OCI-LY7 (cell line): Measurements from ENCODE around the gene CADM2. TPM values are rescaled to one million over a fixed set of nuclear protein-coding genes. Genes with fewer than 3 reads are reported as not detected.

Experiments used
- BruUV-seq: library from RNA; stranded (reverse); fragments of 400-500 nt; replicated peaks from 2 replicates; lab custom pipeline; 2021; lab: Mats Ljungman, UMichigan
- CTCF ChIA-PET: fragments of 300-600 bp; sonication (Branson Sonifier 250); formaldehyde crosslinking; loops from one replicate; lab custom pipeline; 2022; ENCODE audit warnings: antibody characterized with exemption; ENCODE audit not compliant: unreplicated experiment; lab: Charles Lee
- POLR2A ChIA-PET: fragments of 300-600 bp; sonication (Branson Sonifier 250); formaldehyde crosslinking; loops from one replicate; lab custom pipeline; 2022; ENCODE audit warnings: antibody characterized with exemption; lab: Charles Lee
- DNase-seq: peaks from one replicate; pipeline ENCODE4 v3.0.0-alpha.2; 2015; ENCODE audit warnings: low spot score
- H2AFZ ChIP-seq: fragments of 200-600 bp; sonication (generic), shearing (Covaris generic); 2 replicates; pipeline ENCODE4 v1.6.1; 2014; ENCODE audit warnings: mild to moderate bottlenecking, antibody characterized with exemption, low read length, moderate library complexity
- H3K27ac ChIP-seq: fragments of 200-600 bp; sonication (generic); 2 replicates; pipeline ENCODE4 v1.5.1; 2014; ENCODE audit warnings: mixed run types, low read depth, mild to moderate bottlenecking, moderate library complexity, low read length, inconsistent platforms; ENCODE audit not compliant: poor library complexity, severe bottlenecking
- H3K36me3 ChIP-seq: fragments of 200-600 bp; sonication (generic); 2 replicates; pipeline ENCODE4 v1.6.1; 2014; ENCODE audit warnings: mild to moderate bottlenecking, antibody characterized with exemption, low read length, moderate library complexity, mixed read lengths; ENCODE audit not compliant: insufficient read depth
- H3K4me1 ChIP-seq: fragments of 200-600 bp; sonication (generic); 2 replicates; pipeline ENCODE4 v1.5.1; 2014; ENCODE audit warnings: mild to moderate bottlenecking, low read length; ENCODE audit not compliant: insufficient read depth, poor library complexity, severe bottlenecking
- H3K4me2 ChIP-seq: fragments of 200-600 bp; sonication (generic); 2 replicates; pipeline ENCODE4 v1.6.1; 2014; ENCODE audit warnings: mild to moderate bottlenecking, low read length
- H3K4me3 ChIP-seq: fragments of 200-600 bp; sonication (generic); 2 replicates; pipeline ENCODE4 v1.5.1; 2014; ENCODE audit warnings: mild to moderate bottlenecking, low read depth, low read length; ENCODE audit not compliant: poor library complexity, severe bottlenecking
- H3K79me2 ChIP-seq: fragments of 200-600 bp; sonication (generic); 2 replicates; pipeline ENCODE4 v1.6.1; 2016; ENCODE audit warnings: low read depth, mild to moderate bottlenecking, low read length, moderate library complexity, mixed read lengths; ENCODE audit not compliant: insufficient read depth
- H3K9me2 ChIP-seq: fragments of 200-600 bp; sonication (generic); 2 replicates; pipeline ENCODE4 v1.6.1; 2016; ENCODE audit warnings: mild to moderate bottlenecking, low read length, mixed read lengths; ENCODE audit not compliant: insufficient read depth
- H3K9me3 ChIP-seq: fragments of 200-600 bp; sonication (generic); 2 replicates; pipeline ENCODE4 v1.6.1; 2014; ENCODE audit warnings: mild to moderate bottlenecking, mixed run types, low read length, mixed read lengths
- H4K20me1 ChIP-seq: fragments of 200-600 bp; sonication (generic); 2 replicates; pipeline ENCODE4 v1.6.1; 2014; ENCODE audit warnings: mild to moderate bottlenecking, antibody characterized with exemption, low read length, moderate library complexity, mixed read lengths; ENCODE audit not compliant: insufficient read depth
- EZH2phosphoT487 ChIP-seq: fragments of 200-600 bp; sonication (generic); IDR thresholded peaks from 2 replicates; pipeline ENCODE4 v1.6.1; 2018; ENCODE audit warnings: low read depth, borderline replicate concordance, mild to moderate bottlenecking, mixed run types, antibody characterized with exemption, low read length, moderate library complexity, mixed read lengths
- intact Hi-C: fragments of 100-400 bp; cut with micrococcal nuclease; formaldehyde crosslinking; loops from one replicate; pipeline ENCODE4 v1.10.0; 2022; ENCODE audit not compliant: unreplicated experiment
- total RNA-seq, 2 experiments: library from RNA; depleted of rRNA in 1 of 2; stranded (reverse); fragments of >200 nt in 1 of 2; shearing (Covaris generic) in 1 of 2; gene quantifications; 2 replicates each; pipeline ENCODE4 v1.2.3, GENCODE V29; 2014 to 2022
- TF ChIP-seq, protein P1 (sequence below): fragments of 200-600 bp; sonication (generic); conservative IDR thresholded peaks from 2 replicates; pipeline ENCODE4 v1.5.1; 2014; ENCODE audit warnings: mild to moderate bottlenecking, antibody characterized with exemption, low read length, moderate library complexity, mixed read lengths

CADM2 gene
- total RNA-seq, 2 experiments from 2014 or later = not detected

DNA sequence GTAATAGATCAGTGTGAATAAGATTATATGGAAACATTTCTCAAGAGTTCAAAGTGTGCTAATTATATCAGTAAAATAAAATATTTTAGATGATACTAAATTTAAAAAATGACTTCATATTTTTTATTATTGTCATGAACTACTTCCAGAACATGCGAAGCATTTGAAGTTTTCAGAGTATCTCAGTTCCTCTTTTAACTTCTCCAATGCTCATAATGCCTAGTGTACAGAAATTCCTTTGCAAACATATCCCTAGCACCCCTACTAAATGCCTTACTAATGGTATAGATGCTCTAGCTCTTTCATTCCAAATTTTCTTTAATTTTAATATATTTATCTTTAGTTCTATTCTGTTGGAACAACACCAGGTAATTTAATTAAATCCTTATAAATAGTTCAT is 580.4 kb downstream of the CADM2 start:
- H3K4me1 ChIP-seq = no peaks in the 10 kb centered on the region
- no peaks in the 10 kb centered on the region for H3K36me3 ChIP-seq
- H3K79me2 ChIP-seq = no peaks in the 10 kb centered on the region
- BruUV-seq = no TSS peak
- DNase-seq = no peak
- no peak for TF ChIP-seq EZH2phosphoT487
- TF ChIP-seq, protein P1, sequence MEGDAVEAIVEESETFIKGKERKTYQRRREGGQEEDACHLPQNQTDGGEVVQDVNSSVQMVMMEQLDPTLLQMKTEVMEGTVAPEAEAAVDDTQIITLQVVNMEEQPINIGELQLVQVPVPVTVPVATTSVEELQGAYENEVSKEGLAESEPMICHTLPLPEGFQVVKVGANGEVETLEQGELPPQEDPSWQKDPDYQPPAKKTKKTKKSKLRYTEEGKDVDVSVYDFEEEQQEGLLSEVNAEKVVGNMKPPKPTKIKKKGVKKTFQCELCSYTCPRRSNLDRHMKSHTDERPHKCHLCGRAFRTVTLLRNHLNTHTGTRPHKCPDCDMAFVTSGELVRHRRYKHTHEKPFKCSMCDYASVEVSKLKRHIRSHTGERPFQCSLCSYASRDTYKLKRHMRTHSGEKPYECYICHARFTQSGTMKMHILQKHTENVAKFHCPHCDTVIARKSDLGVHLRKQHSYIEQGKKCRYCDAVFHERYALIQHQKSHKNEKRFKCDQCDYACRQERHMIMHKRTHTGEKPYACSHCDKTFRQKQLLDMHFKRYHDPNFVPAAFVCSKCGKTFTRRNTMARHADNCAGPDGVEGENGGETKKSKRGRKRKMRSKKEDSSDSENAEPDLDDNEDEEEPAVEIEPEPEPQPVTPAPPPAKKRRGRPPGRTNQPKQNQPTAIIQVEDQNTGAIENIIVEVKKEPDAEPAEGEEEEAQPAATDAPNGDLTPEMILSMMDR = no peak
- no peaks in the 10 kb centered on the region for H4K20me1 ChIP-seq
- H3K9me3 ChIP-seq = no peaks in the 10 kb centered on the region
- ChIA-PET CTCF (no interaction called here), POLR2A (interaction anchor here (0.9 to 1.0 kb wide), 2 partner anchors 10 to 13 kb away, joined by 3 to 5 read pairs; no protein-coding TSS in a partner anchor)
- no peak overlapping the region for H3K4me3 ChIP-seq
- H3K4me2 ChIP-seq = no peak overlapping the region
- no peak overlapping the region for H3K27ac ChIP-seq
- H3K9me2 ChIP-seq = no peaks in the 10 kb centered on the region
- H2AFZ ChIP-seq = no peak overlapping the region
- intact Hi-C loops = no loop called here

DNA sequence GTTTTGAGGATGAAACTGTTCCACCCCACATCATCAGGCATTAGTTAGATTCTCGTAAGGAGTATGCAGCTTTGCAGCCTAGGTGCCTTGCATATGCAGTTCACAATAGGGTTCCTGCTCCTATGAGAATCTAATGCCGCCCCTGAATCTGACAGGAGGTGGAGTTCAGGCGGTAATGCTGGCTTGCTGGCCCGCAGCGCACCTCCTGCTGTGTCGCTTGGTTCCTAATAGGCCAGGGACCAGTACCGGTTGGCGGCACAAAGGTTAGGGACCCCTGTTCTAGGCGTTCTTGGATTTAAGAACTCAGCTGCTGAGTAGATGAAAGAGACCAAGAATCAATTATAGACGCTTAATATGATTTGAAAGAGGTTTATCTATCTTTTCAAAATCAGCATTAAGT is 595.4 kb downstream of the CADM2 start:
- H4K20me1 ChIP-seq = no peaks in the 10 kb centered on the region
- DNase-seq = no peak
- H3K36me3 ChIP-seq = no peaks in the 10 kb centered on the region
- no peak overlapping the region for H2AFZ ChIP-seq
- ChIA-PET POLR2A (no interaction called here), CTCF (no interaction called here)
- no peak overlapping the region for H3K27ac ChIP-seq
- H3K9me2 ChIP-seq = no peaks in the 10 kb centered on the region
- intact Hi-C loops = no loop called here
- H3K79me2 ChIP-seq = no peaks in the 10 kb centered on the region
- no peaks in the 10 kb centered on the region for H3K9me3 ChIP-seq
- H3K4me2 ChIP-seq = no peak overlapping the region
- no peak overlapping the region for H3K4me3 ChIP-seq
- BruUV-seq = no TSS peak
- no peaks in the 10 kb centered on the region for H3K4me1 ChIP-seq
- no peak for TF ChIP-seq EZH2phosphoT487
- TF ChIP-seq, protein P1 = no peak

DNA sequence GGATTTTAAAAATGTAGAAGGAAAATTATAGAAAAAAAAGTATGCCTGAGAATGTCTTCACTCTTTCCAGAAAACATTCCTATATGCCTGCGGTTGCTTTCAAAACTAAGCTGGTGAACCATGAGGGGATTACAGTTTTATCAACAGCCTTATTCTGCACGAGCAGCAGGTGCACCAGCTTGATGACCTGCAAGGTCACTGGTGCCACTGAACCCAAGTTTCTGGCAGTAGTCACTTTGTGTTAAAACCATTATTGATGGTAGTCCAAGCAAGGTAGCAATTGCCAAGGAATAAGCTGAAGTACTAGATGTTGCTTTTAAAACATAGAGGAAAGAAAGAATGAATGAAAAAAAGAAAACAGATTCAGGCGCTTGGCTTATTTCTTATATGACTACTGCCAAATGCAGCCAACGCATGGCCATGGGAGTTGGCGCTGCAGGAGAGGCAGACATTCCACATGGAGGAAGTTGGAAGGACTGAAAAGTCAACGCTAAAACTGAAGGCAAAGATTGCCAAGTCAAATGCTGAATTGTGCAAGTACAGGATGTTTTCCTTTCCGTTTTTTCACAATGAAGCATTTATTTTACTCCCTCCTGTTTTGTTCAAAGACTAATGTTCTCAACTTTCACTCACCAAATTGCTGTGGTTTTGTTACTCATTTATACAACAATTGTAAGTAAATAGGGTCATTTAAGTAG is 601.4 kb downstream of the CADM2 start:
- H3K27ac ChIP-seq = no peak overlapping the region
- no peaks in the 10 kb centered on the region for H4K20me1 ChIP-seq
- H3K79me2 ChIP-seq = no peaks in the 10 kb centered on the region
- no TSS peak for BruUV-seq
- H3K9me2 ChIP-seq = no peaks in the 10 kb centered on the region
- H3K9me3 ChIP-seq = no peaks in the 10 kb centered on the region
- no peaks in the 10 kb centered on the region for H3K36me3 ChIP-seq
- intact Hi-C loops = no loop called here
- no peak overlapping the region for H2AFZ ChIP-seq
- ChIA-PET POLR2A (no interaction called here), CTCF (interaction anchor here (0.6 kb wide), 1 partner anchor 386 kb away, joined by 3 read pairs; no protein-coding TSS in a partner anchor)
- no peaks in the 10 kb centered on the region for H3K4me1 ChIP-seq
- no peak overlapping the region for H3K4me2 ChIP-seq
- no peak for DNase-seq
- no peak overlapping the region for H3K4me3 ChIP-seq
- TF ChIP-seq, protein P1 = no peak
- no peak for TF ChIP-seq EZH2phosphoT487
